AG10803 (cell line): ENCODE measurements around the gene BOD1L2.
A peak's percentile ranks its signal among the peaks of the same experiment; 100 is the strongest.

Experiments used
- DNase-seq: peaks from one replicate; pipeline ENCODE4 v3.0.0; 2010; ENCODE audit warnings: low read depth
- H3K4me3 ChIP-seq: 2 replicates; pipeline ENCODE4 v1.5.1; 2011; ENCODE audit warnings: mild to moderate bottlenecking, low read length, control low read depth
- TF ChIP-seq, protein P1 (sequence below): conservative IDR thresholded peaks from 2 replicates; pipeline ENCODE4 v1.5.1; 2011; ENCODE audit warnings: mild to moderate bottlenecking, low read length, control low read depth, inconsistent platforms

The BOD1L2 gene

DNA sequence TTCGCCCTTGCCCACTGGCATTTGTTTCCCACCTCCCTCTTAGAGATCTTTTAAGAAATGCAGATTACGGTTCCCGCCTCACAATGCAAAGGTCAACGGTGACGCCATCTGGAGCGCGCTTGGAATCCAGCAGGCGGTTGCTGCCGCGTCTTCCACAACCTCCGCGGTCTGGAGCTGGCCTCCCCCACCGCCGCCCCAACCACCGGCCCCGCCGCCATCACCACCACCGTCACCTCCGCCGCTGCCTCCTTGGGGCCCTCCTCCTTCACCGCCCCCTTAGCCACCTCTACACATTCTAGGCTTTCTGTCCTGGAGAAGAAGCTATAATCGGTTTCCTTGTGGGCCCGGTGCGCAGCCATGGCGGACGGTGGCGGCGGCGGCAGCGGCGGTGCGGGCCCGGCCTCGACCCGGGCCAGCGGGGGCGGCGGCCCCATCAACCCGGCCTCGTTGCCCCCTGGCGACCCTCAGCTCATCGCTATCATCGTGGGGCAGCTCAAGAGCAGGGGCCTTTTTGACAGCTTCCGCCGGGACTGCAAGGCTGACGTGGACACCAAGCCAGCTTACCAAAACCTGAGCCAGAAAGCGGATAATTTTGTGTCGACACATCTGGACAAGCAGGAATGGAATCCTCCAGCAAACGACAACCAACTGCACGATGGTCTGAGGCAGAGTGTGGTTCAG, at the start of gene BOD1L2:
TSS of gene BOD1L2 (plus strand) at position 132 of the 681 bp plus-strand sequence. CDS start at position 358, 226 bp downstream.
- TF ChIP-seq, protein P1, sequence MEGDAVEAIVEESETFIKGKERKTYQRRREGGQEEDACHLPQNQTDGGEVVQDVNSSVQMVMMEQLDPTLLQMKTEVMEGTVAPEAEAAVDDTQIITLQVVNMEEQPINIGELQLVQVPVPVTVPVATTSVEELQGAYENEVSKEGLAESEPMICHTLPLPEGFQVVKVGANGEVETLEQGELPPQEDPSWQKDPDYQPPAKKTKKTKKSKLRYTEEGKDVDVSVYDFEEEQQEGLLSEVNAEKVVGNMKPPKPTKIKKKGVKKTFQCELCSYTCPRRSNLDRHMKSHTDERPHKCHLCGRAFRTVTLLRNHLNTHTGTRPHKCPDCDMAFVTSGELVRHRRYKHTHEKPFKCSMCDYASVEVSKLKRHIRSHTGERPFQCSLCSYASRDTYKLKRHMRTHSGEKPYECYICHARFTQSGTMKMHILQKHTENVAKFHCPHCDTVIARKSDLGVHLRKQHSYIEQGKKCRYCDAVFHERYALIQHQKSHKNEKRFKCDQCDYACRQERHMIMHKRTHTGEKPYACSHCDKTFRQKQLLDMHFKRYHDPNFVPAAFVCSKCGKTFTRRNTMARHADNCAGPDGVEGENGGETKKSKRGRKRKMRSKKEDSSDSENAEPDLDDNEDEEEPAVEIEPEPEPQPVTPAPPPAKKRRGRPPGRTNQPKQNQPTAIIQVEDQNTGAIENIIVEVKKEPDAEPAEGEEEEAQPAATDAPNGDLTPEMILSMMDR, result no peak
- H3K4me3 ChIP-seq, result no peak within 1 kb of the TSS
- DNase-seq, result no peak

DNA sequence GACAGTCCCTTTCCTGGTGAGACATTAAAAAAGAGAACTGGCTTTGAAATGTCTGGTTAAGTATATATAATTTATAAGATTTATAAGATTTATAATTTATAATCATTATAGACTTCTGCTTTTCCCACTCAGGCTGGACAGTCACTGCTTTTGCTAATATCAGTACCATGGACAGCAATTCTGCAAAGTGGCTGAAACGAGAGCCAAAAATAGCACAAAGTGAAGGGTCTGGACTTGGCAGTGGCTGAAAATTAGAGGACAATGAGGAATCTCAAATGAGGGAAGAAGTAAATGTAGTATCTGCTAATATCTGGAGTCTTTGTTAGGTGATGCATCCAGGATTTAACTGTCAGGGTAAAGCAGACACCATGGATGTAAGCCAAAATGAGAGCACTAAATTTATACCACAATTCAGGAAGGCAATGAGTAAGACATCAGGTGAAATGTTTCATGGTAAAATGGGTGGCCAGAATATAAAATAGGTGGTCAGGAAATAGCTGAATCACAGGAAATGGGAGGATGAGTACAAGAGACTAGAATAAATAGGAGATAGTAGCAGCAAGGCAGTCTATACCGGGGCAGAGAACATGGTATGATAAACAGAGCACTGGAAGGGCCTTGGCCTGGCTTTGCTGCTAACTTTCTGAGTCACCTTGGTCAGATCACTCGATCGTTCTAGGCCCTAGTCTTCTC, 39.6 kb upstream of the BOD1L2 start:
- no peak overlapping the region for H3K4me3 ChIP-seq
- DNase-seq, result peak; percentile 16
- TF ChIP-seq, protein P1, result no peak

DNA sequence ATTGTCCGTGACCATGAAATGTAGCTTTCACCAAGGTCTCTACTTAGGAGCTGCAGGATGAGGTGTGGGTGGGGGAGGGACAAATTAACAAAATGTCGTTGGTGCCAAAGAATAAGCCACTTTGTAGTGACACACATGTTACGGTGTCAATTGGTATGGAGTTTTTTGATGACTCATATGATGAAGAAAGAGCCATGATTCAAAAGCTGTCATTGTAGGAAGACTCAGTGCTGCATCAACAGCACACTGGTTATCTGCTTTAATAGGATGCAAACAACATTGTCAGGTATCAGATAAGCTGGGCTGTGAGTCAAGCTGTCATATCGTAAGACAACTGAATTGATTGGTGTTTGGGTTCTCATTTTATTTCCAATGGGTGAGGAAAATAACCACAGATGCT, 36.6 kb upstream of the BOD1L2 start:
- TF ChIP-seq, protein P1, result no peak
- H3K4me3 ChIP-seq, result no peak overlapping the region
- no peak for DNase-seq

DNA sequence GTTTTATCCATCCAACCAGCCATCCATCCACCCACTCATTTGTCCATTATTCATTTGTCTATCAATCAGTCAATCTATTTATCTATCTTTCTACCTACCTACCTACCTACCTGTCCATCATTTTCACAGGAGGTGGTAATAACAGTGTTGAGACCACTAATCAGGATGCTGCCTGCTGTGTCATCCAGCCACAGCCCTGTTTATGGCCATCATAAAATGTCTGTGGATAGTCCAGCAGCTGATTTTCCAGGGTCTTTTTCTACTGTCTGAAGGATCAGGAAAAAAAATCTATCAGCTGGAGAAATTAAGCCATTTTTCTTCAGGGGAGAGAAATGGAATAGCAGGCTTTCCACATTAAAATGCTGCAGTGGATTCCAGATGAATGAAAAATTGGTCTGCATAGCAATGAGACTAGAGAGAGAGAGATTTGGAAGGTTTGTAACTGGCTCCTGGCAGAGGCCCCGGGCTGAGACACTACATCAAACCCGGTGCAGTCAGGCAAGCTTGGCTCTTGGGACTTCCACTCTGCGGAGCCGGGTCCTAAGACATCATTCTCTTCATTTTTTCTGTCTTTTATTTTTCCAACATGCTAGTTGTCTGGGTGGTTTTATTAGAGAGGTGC, 33.0 kb upstream of the BOD1L2 start:
- DNase-seq, result no peak
- H3K4me3 ChIP-seq, result no peak overlapping the region
- TF ChIP-seq, protein P1, result no peak

DNA sequence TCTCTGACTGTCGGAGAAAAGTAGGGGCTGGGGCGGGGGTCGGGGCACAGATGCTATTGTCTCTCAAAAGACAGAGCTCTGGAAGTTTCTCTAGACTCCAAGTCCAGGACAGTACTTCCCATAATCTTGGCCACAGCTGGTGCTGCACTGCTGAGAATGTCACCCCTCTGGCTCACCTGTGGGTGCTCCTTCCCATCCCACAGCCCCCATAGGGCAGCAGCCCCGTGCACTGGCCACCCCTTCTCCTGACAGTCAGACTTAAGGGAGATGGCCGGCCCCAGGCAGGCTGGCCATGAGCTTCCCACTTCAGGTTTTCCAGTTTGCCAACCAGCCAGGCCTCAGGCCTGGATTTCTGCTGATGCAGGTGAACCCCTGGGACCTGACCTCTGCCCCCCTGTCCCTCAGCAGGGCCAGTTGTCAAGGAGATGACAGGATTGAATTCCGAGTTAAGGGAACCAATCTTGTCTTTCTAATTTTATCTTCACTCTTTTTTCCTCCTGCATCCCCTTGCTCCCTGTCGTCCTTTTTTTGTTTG, 30.2 kb upstream of the BOD1L2 start:
- DNase-seq, result no peak
- TF ChIP-seq, protein P1, result no peak
- no peak overlapping the region for H3K4me3 ChIP-seq

DNA sequence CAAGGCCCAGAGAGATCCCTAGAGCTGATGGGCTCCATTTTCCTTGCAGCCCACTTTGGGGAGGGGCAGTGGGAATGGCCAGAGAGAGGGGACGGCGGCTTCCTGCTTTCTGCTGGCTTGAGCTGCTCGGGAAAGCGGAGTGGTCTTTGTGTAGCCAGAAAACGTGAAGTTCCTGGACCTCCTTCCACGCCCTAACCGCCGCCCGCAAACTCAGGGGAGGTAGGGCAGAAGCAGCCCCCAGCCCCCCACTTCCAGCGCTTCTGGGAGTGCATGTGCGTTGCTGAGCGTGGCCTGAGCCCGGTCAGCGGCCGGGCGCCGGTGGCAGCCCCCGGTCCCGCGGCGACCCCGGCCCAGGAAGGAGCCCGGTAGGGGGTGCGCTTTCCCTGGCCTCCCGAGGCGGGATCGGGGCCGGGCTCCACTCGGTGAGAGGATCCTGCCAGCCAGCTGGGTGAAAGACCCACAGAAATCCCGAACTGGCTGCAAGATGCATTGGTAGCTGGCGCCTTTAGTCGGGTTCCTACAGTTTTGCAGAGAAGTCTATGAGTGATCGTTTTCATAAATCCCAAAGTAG, 25.3 kb upstream of the BOD1L2 start:
- no peak overlapping the region for H3K4me3 ChIP-seq
- TF ChIP-seq, protein P1, result no peak
- DNase-seq, result no peak
